ENCODE measurements around the gene MRPS7.
A peak's percentile ranks its signal among the peaks of the same experiment; 100 is the strongest.

Gene MRPS7

DNA sequence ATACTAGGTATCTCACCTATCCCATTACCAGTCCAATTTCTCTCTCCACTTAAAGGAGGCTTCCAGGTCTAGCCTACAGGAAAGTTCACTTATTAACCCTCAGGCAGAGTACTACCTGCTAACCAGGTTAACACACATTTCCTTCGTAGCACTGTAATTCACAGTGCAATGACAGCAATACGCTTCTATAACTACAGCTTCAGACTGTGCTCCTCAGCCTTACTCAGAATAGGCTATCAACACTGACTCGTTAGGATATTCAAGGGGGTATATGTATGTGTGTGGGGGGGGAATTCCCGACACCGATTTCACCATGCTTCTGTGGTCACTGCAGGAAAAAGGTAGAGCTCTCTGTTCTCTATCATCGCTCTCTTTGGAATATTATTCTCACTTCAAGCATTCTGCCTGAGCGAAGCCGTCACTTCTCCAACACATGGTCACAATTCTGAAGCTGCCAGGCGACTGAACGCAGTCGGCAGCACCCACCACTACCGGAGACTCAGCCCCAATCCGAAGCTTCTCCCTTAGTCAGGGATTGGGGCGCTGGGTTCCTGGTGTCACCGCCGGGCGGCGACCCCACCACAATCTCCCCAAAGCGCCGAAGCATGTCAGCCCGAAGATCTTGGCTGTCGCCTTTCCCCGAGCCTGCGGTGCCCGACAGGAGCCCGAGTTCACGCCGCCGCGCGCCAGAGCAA, 891 bp upstream of the MRPS7 start:
- Mint-ChIP-seq H3K36me3 (peaks cover 51% of the 10 kb centered on the region), H3K27ac (peak overlapping the region; percentile 100), H3K4me3 (peak overlapping the region; percentile 97), H3K4me1 (peaks cover 51% of the 10 kb centered on the region), H3K9me3 (no peaks in the 10 kb centered on the region)
- ATAC-seq: peak; percentile 70
- DNase-seq (ENCODE audit: low spot score in 2 of 2): peak in 1 of 2 donors; percentile 82

GRCh38 chr17:75262112-75262606, 480 bp downstream of the MRPS7 start:
- peaks cover 64% of the 10 kb centered on the region for H3K36me3 Mint-ChIP-seq
- no peak for ATAC-seq

GRCh38 chr17:75263055-75263454, 1.4 kb downstream of the MRPS7 start:
- H3K27ac Mint-ChIP-seq: peak overlapping the region; percentile 100
- ATAC-seq (no peak), DNase-seq (ENCODE audit: low spot score in 2 of 2) (no peak)
- no peaks in the 10 kb centered on the region for H3K9me3 Mint-ChIP-seq
- H3K36me3 Mint-ChIP-seq: peaks cover 66% of the 10 kb centered on the region
- peak overlapping the region; percentile 97 for H3K4me3 Mint-ChIP-seq
- H3K4me1 Mint-ChIP-seq: peaks cover 40% of the 10 kb centered on the region

More at GRCh38 chr17:75262112-75262606, 480 bp downstream of the MRPS7 start:
- no peaks in the 10 kb centered on the region for H3K9me3 Mint-ChIP-seq
- H3K27ac Mint-ChIP-seq: peak overlapping the region; percentile 100
- DNase-seq (ENCODE audit: low spot score in 2 of 2): no peak
- peaks cover 40% of the 10 kb centered on the region for H3K4me1 Mint-ChIP-seq
- H3K4me3 Mint-ChIP-seq: peak overlapping the region; percentile 97

GRCh38 chr17:75265614-75266315, 4.1 kb downstream of the MRPS7 start:
- H3K9me3 Mint-ChIP-seq: no peaks in the 10 kb centered on the region
- DNase-seq (ENCODE audit: low spot score in 2 of 2): no peak
- no peak overlapping the region for H3K27ac Mint-ChIP-seq
- no peak overlapping the region for H3K4me3 Mint-ChIP-seq
- no peak for ATAC-seq
- peaks cover 79% of the 10 kb centered on the region for H3K36me3 Mint-ChIP-seq
- H3K4me1 Mint-ChIP-seq: peaks cover 40% of the 10 kb centered on the region

GRCh38 chr17:75266316-75267152, 4.9 kb downstream of the MRPS7 start:
- H3K4me3 Mint-ChIP-seq: no peak overlapping the region
- H3K4me1 Mint-ChIP-seq: peaks cover 41% of the 10 kb centered on the region
- no peak for DNase-seq (ENCODE audit: low spot score in 2 of 2)
- H3K27ac Mint-ChIP-seq: no peak overlapping the region
- no peaks in the 10 kb centered on the region for H3K9me3 Mint-ChIP-seq
- no peak for ATAC-seq
- peaks cover 71% of the 10 kb centered on the region for H3K36me3 Mint-ChIP-seq

DNA sequence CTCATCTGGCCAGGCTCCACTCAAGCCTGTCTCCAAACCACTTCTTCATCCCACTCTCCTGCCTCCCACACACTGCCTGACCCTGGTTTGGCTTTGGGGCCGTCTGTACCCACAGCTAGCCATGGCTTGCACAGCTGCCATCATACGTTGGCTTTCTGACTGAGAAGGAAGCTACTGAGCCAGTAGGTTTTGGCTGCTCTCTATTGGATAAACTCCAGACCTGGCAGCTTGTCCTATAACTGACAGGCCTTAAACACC, 5.4 kb downstream of the MRPS7 start:
- H3K4me3 Mint-ChIP-seq: no peak overlapping the region

DNA sequence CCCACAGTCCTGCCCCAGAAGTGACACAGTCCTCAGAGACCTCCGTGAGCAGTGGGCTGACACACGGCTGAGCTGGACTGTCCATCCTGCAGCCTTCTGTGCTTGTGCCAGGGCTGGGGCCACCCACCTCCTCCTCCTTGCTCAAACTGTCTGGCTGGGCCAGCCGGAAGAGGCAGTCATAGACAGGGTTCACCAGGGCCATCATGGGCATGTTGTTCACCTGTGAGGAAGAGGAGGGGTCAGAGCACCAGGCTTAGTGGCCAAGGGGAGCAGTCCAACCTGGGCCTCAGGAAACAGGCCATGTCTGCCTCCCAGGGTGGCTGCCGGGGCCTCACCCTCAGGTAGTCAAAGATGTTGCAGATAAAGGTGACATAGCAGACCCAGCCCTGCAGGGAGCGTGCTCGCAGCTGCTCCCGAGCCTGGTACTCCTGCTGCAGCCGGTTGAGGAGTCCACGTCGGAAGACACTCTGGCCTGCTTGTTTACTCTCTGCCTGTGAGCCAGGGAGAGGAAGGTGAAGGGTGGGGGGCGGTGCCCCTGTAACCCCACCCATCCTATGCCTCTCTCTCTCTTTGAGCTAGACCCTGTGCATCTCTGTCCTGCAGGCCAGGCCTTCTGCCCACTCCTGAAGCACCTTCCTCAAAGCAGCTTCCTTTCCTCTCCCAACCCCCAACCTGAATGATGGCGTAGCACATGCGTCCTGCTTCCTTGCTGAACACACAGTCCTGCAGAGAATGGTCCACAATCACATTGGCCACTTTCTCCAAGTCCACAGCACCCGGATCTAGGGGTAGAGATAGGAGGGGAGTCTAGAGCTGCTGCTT, 5.9 kb downstream of the MRPS7 start:
- Mint-ChIP-seq H3K4me3 (no peak overlapping the region), H3K4me1 (peaks cover 45% of the 10 kb centered on the region), H3K9me3 (no peaks in the 10 kb centered on the region), H3K36me3 (peaks cover 65% of the 10 kb centered on the region), H3K27ac (no peak overlapping the region)
- ATAC-seq (no peak), DNase-seq (ENCODE audit: low spot score in 2 of 2) (no peak)

More for the DNA sequence above, 5.4 kb downstream of the MRPS7 start:
- no peak for ATAC-seq
- Mint-ChIP-seq H3K4me1 (peaks cover 46% of the 10 kb centered on the region), H3K36me3 (peaks cover 65% of the 10 kb centered on the region), H3K9me3 (no peaks in the 10 kb centered on the region), H3K27ac (no peak overlapping the region)
- DNase-seq (ENCODE audit: low spot score in 2 of 2): no peak

DNA sequence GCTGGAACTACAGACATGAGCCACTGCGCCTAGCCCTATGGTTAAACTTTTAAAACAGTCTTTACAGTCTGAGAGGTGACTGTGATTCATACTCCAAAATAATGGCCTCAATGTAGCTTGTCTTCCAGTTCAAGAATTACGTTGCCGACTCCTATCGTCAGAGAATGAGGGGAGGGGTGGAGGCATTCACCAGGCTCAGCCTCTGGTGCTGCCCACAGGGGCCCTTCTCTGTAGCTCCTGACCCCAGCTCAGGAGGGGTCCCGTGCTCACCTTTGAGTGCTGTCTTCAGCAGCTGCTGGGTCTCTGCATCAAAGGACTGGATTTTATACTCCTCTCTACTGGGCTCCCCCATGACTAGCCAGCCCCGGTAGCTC, 8.2 kb downstream of the MRPS7 start:
- Mint-ChIP-seq H3K27ac (peak overlapping the region; percentile 94), H3K4me1 (peaks cover 54% of the 10 kb centered on the region), H3K4me3 (peak overlapping the region; percentile 83), H3K36me3 (peaks cover 65% of the 10 kb centered on the region), H3K9me3 (no peaks in the 10 kb centered on the region)
- DNase-seq (ENCODE audit: low spot score in 2 of 2) (peak in 1 of 2 donors; percentile 14), ATAC-seq (no peak)

GRCh38 chr17:75270218-75270965, 8.7 kb downstream of the MRPS7 start:
- ATAC-seq (peak; percentile 62), DNase-seq (ENCODE audit: low spot score in 2 of 2) (peak; percentile 66 to 90)
- Mint-ChIP-seq H3K4me3 (peak overlapping the region; percentile 83), H3K27ac (peak overlapping the region; percentile 94), H3K9me3 (no peaks in the 10 kb centered on the region), H3K4me1 (peaks cover 58% of the 10 kb centered on the region), H3K36me3 (peaks cover 65% of the 10 kb centered on the region)

DNA sequence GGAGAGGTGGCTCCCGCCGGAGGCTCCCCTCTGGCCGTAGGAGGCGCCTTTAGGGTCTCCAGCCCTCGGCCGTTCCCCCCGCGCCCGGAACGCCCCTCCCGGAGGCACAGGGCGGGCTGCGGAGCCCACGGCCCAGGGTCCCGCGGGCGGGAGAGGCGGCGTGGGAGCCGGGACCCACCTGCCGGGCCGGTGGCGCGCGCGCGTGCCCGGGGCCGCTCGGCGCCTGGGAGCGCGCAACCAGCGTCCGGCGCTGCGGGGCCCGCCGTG, 9.2 kb downstream of the MRPS7 start, which contains the start of gene MIF4GD:
Gene MIF4GD, minus strand, starts transcription at position 266 of the 267 bp plus-strand sequence. CDS start 1,036 bp downstream, outside the sequence.
- peak; percentile 43 for ATAC-seq
- H3K4me1 Mint-ChIP-seq: peaks cover 59% of the 10 kb centered on the region

GRCh38 chr17:75271233-75271954, 9.7 kb downstream of the MRPS7 start:
- Mint-ChIP-seq H3K4me1 (peaks cover 59% of the 10 kb centered on the region), H3K4me3 (peak overlapping the region; percentile 83), H3K27ac (peak overlapping the region; percentile 94), H3K9me3 (no peaks in the 10 kb centered on the region), H3K36me3 (peaks cover 65% of the 10 kb centered on the region)
- ATAC-seq (peak; percentile 90), DNase-seq (ENCODE audit: low spot score in 2 of 2) (peak; percentile 93 to 98)

More for the DNA sequence above, 9.2 kb downstream of the MRPS7 start, which contains the start of gene MIF4GD:
- H3K9me3 Mint-ChIP-seq: no peaks in the 10 kb centered on the region
- H3K36me3 Mint-ChIP-seq: peaks cover 65% of the 10 kb centered on the region
- peak within 1 kb of the TSS; percentile 83 for H3K4me3 Mint-ChIP-seq
- no peak for DNase-seq (ENCODE audit: low spot score in 2 of 2)
- H3K27ac Mint-ChIP-seq: peak within 1 kb of the TSS; percentile 94

DNA sequence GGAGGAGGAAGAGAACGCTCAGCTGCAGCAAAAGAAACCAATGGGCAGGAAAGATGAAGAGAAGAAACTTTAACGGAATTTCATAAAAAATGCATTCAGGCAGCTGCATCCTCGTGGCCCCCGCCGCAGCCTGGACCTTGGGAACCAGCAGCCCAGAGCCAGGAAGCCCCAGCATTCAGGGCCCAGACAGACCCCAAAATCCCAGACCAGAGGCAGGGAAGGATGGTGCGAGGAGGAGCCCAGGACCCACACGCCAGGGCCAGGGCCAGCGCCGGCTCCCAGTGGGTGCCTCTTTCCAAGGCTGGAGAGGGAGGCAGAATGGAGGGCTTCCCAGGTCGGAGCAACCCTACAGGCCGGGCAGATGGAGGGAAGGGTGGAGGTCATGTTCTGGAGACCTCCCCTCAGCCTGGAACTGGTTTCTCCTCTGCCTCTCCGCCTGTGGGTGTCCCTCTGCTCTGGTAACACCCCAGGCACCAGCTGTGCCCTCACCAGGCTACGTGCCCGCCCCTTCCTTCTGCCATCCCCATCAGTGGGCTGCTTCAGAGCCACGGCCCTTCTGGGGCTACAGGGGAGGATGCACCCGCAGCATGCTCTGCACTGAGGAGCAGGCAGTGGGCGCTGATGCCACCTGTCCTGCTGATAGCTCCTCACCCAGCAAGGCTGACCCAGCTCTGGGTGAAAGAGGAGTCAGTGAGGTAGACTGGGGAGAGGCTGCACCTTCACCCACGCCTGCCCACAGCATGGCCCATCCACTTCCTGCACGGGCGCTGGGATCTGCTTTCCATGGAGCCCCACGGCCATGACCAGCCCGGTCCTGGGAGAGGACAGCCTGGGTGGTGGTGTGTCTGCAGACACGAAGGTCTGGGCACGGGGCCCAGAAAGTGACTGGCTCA, 10.5 kb downstream of the MRPS7 start:
- H3K4me3 Mint-ChIP-seq: peak overlapping the region; percentile 83
- H3K36me3 Mint-ChIP-seq: peaks cover 66% of the 10 kb centered on the region
- peaks cover 56% of the 10 kb centered on the region for H3K4me1 Mint-ChIP-seq
- DNase-seq (ENCODE audit: low spot score in 2 of 2): no peak
- no peak for ATAC-seq
- H3K9me3 Mint-ChIP-seq: no peaks in the 10 kb centered on the region
- peak overlapping the region; percentile 94 for H3K27ac Mint-ChIP-seq

DNA sequence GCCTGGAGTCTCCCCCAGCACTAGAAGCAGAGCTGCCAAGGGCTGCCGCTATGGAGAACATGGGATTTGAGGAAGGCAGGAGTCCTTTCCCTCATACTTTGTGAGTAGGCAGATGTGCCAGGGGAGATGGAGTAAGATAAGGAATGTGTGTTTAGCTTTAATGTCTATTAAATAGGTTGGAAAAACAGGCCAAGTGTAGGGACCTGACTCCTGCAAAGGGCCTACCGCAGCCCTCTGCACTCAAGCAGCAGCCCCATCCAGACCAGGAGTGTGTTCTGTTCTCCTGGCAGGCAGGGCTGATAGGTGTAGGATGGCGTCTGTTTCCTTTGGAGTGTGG, 11.1 kb downstream of the MRPS7 start:
- peaks cover 70% of the 10 kb centered on the region for H3K36me3 Mint-ChIP-seq
- H3K4me1 Mint-ChIP-seq: peaks cover 50% of the 10 kb centered on the region
- ATAC-seq (no peak), DNase-seq (ENCODE audit: low spot score in 2 of 2) (no peak)
- peak overlapping the region; percentile 83 for H3K4me3 Mint-ChIP-seq
- peak overlapping the region; percentile 94 for H3K27ac Mint-ChIP-seq
- no peaks in the 10 kb centered on the region for H3K9me3 Mint-ChIP-seq
